ENCODE results near the gene GUCD1. TPM values are rescaled to one million over a fixed set of nuclear protein-coding genes. Genes with fewer than 3 reads are reported as not detected.

GUCD1 gene
- total and polyA plus RNA-seq, 2 experiments from 2014 or later = 37.2 to 125 TPM

DNA sequence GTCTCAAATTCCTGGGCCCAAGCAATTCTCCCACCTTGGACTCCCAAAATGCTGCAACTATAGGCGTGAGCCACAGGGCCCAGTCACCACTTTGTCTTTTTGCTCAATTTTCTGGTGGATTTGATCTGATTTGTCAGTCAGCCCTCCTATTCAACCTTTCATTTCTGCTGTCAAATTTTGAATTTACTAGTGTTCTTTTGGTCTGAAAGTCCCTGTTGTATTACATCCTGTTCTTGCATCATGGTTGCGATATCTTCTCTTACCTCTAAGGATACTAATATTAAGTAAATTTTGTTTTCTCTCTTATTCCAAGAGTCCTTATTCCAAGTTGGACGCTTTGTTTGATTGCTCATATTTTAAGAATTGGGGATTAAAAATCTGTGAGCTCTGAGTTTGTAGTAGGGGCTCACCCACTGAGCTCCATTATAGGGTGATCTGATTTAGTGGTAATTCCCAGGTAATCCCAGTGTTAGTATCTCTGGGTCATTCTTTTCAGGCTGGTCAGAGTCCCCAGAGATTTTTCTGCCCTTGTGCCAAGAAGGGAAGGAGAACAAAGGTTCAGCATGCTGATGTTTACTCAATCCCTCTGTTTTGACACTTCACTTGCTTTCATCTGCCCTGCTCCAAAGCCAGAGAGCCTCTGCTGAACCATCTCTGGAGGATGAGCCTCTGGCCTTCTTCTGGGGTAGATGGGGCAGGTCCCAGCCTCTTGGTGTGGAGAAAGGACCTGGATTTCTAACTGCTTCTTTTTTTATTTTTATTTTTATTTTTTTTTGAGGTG, 49.8 kb downstream of the GUCD1 start:
- WGBS, 2 experiments (ENCODE audit: low coverage in 1 of 2, low lambda C conversion rate in 2 of 2, missing lambda C conversion rate in 2 of 2) = 95 to 98% methylated on average over 3 of the region's 3 CpGs
- H3K9me3 ChIP-seq (ENCODE audit: low read depth) = no peaks in the 10 kb centered on the region
- no peaks in the 10 kb centered on the region for H3F3A ChIP-seq (ENCODE audit: insufficient read depth)
- no peak for DNase-seq
- H3K4me3 ChIP-seq = no peak overlapping the region
- in situ Hi-C loops (cut with MboI) = loop anchor here (10.0 kb wide), 1 partner anchor 90 kb away; no protein-coding TSS in a partner anchor
- H3K27me3 ChIP-seq (replicated peaks; ENCODE audit: insufficient read depth) = no peaks in the 10 kb centered on the region
- no peak overlapping the region for H3K9ac ChIP-seq
- no peak overlapping the region for H2AFZ ChIP-seq
- no peaks in the 10 kb centered on the region for H3K36me3 ChIP-seq (ENCODE audit: low read depth)
- TF ChIP-seq EZH2phosphoT487 (IDR thresholded peaks at IDR 0.05; ENCODE audit: insufficient read depth, low read depth) = no peak
- no peaks in the 10 kb centered on the region for H3K79me2 ChIP-seq (ENCODE audit: insufficient read depth)
- H3K9me2 ChIP-seq (ENCODE audit: insufficient read depth) = no peaks in the 10 kb centered on the region
- no peak overlapping the region for H3K27ac ChIP-seq
- H4K20me1 ChIP-seq (ENCODE audit: insufficient read depth) = no peaks in the 10 kb centered on the region
- no peak overlapping the region for H3K4me2 ChIP-seq (ENCODE audit: unreplicated experiment)
- peaks cover 7% of the 10 kb centered on the region; the same call in 1 of the 2 replicates for H3K4me1 ChIP-seq (ENCODE audit: insufficient read depth)

DNA sequence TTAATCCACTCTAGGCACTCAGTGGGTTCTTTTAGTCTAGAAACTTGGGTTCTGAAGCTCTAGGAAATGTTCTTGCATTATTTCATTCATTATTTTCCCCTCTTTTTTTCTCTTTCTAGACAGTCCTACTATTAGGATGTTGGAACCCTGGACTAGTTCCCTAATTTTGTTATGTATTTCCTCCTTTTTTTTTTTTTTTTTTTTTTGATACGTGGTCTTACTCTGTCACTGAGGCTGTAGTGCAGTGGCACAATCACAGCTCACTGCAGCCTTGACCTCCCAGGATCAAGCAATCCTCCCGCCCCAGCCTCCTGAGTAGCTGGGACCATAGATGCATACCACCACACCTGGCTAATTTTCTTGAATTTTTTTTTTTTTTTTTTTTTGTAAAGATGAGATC, 50.4 kb downstream of the GUCD1 start:
- no peak overlapping the region for H3K4me3 ChIP-seq
- H3F3A ChIP-seq (ENCODE audit: insufficient read depth) = no peaks in the 10 kb centered on the region
- no peaks in the 10 kb centered on the region for H4K20me1 ChIP-seq (ENCODE audit: insufficient read depth)
- TF ChIP-seq EZH2 (IDR thresholded peaks at IDR 0.05; ENCODE audit: insufficient read depth, poor library complexity, severe bottlenecking) (no peak), EZH2phosphoT487 (IDR thresholded peaks at IDR 0.05; ENCODE audit: insufficient read depth, low read depth) (no peak)
- no peaks in the 10 kb centered on the region for H3K27me3 ChIP-seq (replicated peaks; ENCODE audit: insufficient read depth)
- no peaks in the 10 kb centered on the region for H3K79me2 ChIP-seq (ENCODE audit: insufficient read depth)
- H3K27ac ChIP-seq = no peak overlapping the region
- H3K36me3 ChIP-seq (ENCODE audit: low read depth) = no peaks in the 10 kb centered on the region
- no peak overlapping the region for H2AFZ ChIP-seq
- H3K9me2 ChIP-seq (ENCODE audit: insufficient read depth) = no peaks in the 10 kb centered on the region
- H3K9me3 ChIP-seq (ENCODE audit: low read depth) = no peaks in the 10 kb centered on the region
- 89 to 100% methylated on average over 1 to 2 of the region's 2 CpGs for WGBS, 2 experiments (ENCODE audit: low coverage in 1 of 2, low lambda C conversion rate in 2 of 2, missing lambda C conversion rate in 2 of 2)
- no peak for DNase-seq
- peaks cover 7% of the 10 kb centered on the region; the same call in 1 of the 2 replicates for H3K4me1 ChIP-seq (ENCODE audit: insufficient read depth)
- H3K4me2 ChIP-seq (ENCODE audit: unreplicated experiment) = no peak overlapping the region
- in situ Hi-C loops (cut with MboI) = loop anchor here (10.0 kb wide), 1 partner anchor 90 kb away; no protein-coding TSS in a partner anchor
- no peak overlapping the region for H3K9ac ChIP-seq

- Histone ChIP-seq H2AFZ (no peak overlapping the region), H3K36me3 (ENCODE audit: low read depth) (no peaks in the 10 kb centered on the region), H4K20me1 (ENCODE audit: insufficient read depth) (no peaks in the 10 kb centered on the region), H3K9me2 (ENCODE audit: insufficient read depth) (no peaks in the 10 kb centered on the region), H3K27me3 (replicated peaks; ENCODE audit: insufficient read depth) (no peaks in the 10 kb centered on the region), H3F3A (ENCODE audit: insufficient read depth) (no peaks in the 10 kb centered on the region), H3K79me2 (ENCODE audit: insufficient read depth) (no peaks in the 10 kb centered on the region), H3K4me3 (no peak overlapping the region), H3K4me2 (ENCODE audit: unreplicated experiment) (no peak overlapping the region), H3K27ac (no peak overlapping the region), H3K9me3 (ENCODE audit: low read depth) (no peaks in the 10 kb centered on the region), H3K9ac (no peak overlapping the region), H3K4me1 (ENCODE audit: insufficient read depth) (peaks cover 7% of the 10 kb centered on the region; the same call in 1 of the 2 replicates)
- TF ChIP-seq EZH2phosphoT487 (IDR thresholded peaks at IDR 0.05; ENCODE audit: insufficient read depth, low read depth) = no peak
- TF ChIP-seq EZH2 (IDR thresholded peaks at IDR 0.05; ENCODE audit: insufficient read depth, poor library complexity, severe bottlenecking) = no peak
- 93 to 98% methylated on average over 5 of the region's 5 CpGs for WGBS, 2 experiments (ENCODE audit: low coverage in 1 of 2, low lambda C conversion rate in 2 of 2, missing lambda C conversion rate in 2 of 2)
- in situ Hi-C loops (cut with MboI) = loop anchor here (10.0 kb wide), 1 partner anchor 89 kb away; no protein-coding TSS in a partner anchor
- DNase-seq = no peak
These were observed 51.0 kb downstream of the GUCD1 start for GRCh38 chr22:24503843-24504338.

GRCh38 chr22:24503137-24503842, 51.6 kb downstream of the GUCD1 start:
- H3K9me3 ChIP-seq (ENCODE audit: low read depth) = no peaks in the 10 kb centered on the region
- H3K4me1 ChIP-seq (ENCODE audit: insufficient read depth) = peaks cover 7% of the 10 kb centered on the region; the same call in 1 of the 2 replicates
- no peaks in the 10 kb centered on the region for H3K36me3 ChIP-seq (ENCODE audit: low read depth)
- no peaks in the 10 kb centered on the region for H3K9me2 ChIP-seq (ENCODE audit: insufficient read depth)
- TF ChIP-seq EZH2 (IDR thresholded peaks at IDR 0.05; ENCODE audit: insufficient read depth, poor library complexity, severe bottlenecking) (no peak), EZH2phosphoT487 (IDR thresholded peaks at IDR 0.05; ENCODE audit: insufficient read depth, low read depth) (no peak)
- DNase-seq = peak; percentile 85
- no peaks in the 10 kb centered on the region for H3F3A ChIP-seq (ENCODE audit: insufficient read depth)
- no peaks in the 10 kb centered on the region for H4K20me1 ChIP-seq (ENCODE audit: insufficient read depth)
- H3K9ac ChIP-seq = no peak overlapping the region
- H3K4me2 ChIP-seq (ENCODE audit: unreplicated experiment) = no peak overlapping the region
- in situ Hi-C loops (cut with MboI) = loop anchor here (10.0 kb wide), 1 partner anchor 88 kb away; no protein-coding TSS in a partner anchor
- no peaks in the 10 kb centered on the region for H3K79me2 ChIP-seq (ENCODE audit: insufficient read depth)
- H3K27ac ChIP-seq = no peak overlapping the region
- 94 to 96% methylated on average over 7 of the region's 7 CpGs for WGBS, 2 experiments (ENCODE audit: low coverage in 1 of 2, low lambda C conversion rate in 2 of 2, missing lambda C conversion rate in 2 of 2)
- no peak overlapping the region for H3K4me3 ChIP-seq
- H3K27me3 ChIP-seq (replicated peaks; ENCODE audit: insufficient read depth) = no peaks in the 10 kb centered on the region
- no peak overlapping the region for H2AFZ ChIP-seq

Measured in GM23248 (cell line).